Measurements from ENCODE around the gene ZNF219.
"Not testable (repeated sequence)": the region's sequence is repeated elsewhere in the genome, so short reads cannot be mapped to it uniquely, and the experiment has no call there.

Gene ZNF219

GRCh38 chr14:21043387-21043973 is 55.0 kb downstream of the ZNF219 start:
- DNase-seq (ENCODE audit: low spot score) = no peak

- DNase-seq (ENCODE audit: low spot score) = no peak
These were observed 55.5 kb downstream of the ZNF219 start for GRCh38 chr14:21042918-21043317.

GRCh38 chr14:21041676-21042433 is 56.6 kb downstream of the ZNF219 start, which contains the start of gene RNASE7:
Gene RNASE7 (plus strand): TSS chr14:21042362. CDS start chr14:21042993, 631 bp downstream.
- DNase-seq (ENCODE audit: low spot score) = no peak

GRCh38 chr14:21040941-21041340 is 57.5 kb downstream of the ZNF219 start:
- not testable (repeated sequence) for DNase-seq (ENCODE audit: low spot score)

- DNase-seq (ENCODE audit: low spot score) = no peak
These were observed 58.0 kb downstream of the ZNF219 start for GRCh38 chr14:21040370-21040925.

Data from CD4-positive, alpha-beta T cell treated with Interleukin-2 at 100 ng/mL for 4 hours (primary cell).